ENCODE measurements around the gene FHL2.

FHL2 gene

DNA sequence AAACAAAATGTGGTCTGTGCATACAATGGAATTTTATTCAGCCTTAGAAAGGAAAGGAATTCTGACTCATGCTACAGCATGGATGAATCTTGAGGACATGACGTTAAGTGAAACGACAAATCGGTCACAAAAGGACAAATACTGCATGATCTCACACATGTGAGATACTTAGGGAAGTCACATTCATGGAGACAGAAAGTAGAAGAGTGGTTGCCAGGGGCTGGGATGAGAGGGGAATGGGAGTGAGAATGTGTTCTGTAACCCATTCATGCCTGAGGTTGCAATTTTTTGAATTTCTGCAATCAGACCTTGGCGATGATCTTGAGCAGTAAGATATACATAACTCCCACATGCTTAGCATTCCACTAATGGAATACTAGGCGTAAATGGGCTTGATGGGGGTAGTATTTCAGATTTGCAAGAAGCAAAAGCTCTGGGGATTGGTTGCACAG, 22.0 kb downstream of the FHL2 start:
- DNase-seq, result no peak

DNA sequence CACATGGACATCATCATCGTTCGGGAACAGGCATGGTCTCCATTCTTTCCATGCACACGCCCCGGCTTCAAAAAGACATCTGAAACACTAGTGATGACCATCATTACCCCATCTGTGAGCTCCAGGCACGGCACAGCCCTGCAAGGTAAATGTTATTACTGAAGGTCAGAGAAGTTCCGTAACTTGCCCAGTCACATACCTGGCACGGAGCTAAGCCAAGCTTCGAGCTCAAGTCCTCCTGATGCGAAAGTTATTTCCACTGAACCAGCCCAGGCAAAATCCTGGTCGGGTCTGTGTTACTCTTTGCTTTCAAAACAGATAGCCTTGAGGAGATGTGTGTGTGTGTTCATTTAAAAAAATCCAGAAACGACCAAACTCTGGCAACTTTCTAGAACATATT, 22.8 kb downstream of the FHL2 start:
- DNase-seq, result no peak

DNA sequence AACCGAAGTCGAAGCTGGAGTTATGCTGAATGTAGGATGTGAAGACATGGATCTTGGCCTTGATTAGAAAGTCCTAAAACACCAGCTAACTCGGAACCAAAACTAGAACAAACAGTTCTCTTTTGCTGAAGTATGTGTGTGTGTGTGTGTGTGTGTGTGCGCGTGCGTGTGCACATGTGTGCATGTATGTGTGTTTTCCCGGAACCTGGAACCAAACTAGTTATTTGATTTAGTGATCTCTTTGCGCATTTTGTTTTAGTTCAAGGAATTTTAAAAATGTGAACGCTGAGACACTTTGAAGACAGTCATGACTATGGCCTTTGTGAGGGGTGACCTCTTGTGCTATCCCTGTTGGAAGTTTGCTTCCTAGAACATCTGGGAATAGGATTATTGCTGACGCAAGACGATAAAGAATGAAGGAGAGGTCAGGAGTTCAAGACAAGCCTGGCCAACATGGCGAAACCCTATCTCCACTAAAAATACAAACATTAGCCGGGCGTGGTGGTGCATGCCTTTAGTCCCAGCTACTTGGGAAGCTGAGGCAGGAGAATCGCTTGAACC, 23.8 kb downstream of the FHL2 start:
- no peak for DNase-seq

DNA sequence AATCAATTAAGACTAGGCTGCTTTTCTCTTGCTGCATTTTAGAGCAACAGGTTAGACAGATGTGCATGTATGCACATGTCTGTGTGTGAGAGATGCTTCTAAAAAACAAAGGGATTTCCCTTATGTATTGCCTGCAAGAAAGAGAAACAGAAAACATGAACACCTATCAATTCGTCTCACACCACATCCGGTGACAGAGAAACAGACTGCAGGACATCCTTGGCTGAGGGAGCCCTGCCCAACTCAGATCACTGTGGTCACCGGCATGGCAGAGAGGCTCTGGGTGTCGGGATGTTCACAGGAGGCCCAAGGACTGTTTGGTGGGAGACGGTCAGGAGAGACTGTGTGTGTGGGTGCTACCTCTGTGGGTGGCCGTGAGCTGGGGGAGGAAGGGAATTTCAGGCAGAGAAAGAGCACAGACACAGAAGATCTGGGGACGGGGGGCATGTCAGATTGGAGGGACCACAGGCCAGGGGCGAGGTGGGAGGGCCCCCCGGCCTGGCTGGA, 24.9 kb downstream of the FHL2 start:
- DNase-seq, result no peak

DNA sequence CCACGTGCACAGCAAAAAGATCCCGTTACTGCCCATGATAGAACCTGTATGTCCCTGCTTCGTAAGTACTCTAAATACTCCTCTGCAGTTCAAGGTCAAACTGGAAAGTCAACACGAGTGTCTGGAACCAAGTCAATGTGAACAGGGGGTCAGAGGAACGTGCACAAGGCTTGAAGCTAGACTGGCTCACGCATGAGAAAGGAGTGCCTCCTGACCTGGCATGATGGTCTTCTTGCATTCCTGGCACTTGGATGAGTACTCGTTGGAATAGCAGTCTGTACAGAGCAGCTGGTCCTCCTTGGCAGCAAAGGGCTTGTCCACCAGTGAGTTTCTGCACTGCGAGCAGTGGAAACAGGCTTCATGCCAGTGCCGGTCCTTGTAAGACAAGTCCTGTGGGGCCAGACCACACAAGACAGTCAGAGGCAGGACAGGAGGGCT, 25.5 kb downstream of the FHL2 start:
- no peak for DNase-seq

DNA sequence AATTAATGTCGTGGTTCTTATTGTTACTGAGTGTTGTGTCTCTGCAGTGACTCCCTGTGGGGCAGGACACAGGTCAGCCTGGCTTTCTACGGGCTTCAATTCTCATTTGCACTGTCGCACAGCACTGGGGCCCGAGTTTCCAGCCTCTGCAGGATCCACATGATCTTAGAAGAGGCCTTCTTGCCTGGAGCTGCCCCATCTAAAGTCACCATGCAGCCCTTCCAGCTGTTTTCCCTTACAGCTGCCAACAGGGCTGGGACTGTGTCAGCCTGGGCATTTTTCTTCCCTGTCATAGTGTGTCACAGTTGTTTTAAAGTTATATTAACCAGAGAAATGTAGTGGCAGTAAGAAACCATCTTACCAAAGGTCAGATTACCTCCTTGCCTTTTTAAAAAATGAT, 27.0 kb downstream of the FHL2 start:
- no peak for DNase-seq

DNA sequence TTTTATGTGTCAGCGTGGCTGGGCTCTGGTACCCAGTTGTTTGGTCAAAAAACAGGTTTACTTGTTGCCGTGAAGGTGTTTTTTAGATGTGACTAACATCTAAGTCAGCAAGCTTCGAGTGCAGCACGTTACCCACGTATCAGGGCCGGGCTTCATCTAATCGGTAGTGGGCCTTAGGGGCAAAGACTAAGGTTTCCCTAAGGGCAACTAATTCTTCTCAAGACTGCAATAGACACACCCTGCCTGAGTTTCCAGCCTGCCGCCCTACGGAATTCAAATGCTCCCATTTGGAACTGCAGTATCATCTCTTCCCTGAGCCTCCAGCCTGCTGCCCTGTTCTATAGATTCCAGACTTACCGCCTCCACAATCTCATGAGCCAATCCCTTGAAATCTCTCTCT, 27.7 kb downstream of the FHL2 start:
- no peak for DNase-seq

DNA sequence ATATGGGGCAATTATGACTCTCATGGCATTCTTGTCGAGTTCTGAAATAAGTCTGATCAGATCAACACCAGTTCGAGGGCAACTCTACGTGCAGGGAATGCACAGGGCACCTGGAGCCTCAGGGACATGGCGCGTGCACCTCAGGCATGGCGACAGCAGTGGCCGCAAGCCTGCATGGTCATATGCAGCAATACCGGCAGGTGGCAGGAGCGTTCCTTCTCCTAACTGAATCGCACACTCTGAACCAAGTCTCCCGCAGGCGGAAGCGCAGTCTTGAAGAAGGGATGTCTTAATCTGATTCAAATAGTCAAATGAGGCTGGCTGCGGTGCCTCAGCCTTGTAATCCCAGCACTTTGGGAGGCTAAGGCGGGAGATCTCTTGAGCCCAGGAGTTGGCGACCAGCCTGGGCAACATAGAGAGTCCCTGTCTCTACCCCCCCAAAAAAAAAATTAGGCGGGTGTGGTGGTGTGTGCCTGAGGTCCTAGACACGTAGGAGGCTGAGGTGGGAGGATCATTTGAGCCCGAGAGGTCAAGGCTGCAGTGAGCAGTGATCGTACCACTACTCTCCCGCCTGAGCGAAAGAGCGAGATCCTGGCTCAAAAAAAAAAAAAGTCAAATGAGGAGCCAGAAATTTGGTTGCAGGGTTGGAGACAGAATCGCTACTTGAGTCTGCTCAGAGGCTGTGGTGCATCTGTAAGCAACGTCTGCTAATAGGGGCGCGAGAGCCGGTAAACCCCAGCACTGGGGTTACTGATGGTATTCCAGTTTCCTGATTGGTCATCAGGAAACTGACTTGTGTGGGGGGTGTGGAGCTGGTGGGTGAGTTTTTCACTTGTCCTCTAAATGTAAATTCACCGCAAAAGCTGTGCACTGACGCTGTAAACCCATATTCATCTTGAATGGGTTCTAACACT, 28.8 kb downstream of the FHL2 start:
- peak; percentile 78 for DNase-seq

DNA sequence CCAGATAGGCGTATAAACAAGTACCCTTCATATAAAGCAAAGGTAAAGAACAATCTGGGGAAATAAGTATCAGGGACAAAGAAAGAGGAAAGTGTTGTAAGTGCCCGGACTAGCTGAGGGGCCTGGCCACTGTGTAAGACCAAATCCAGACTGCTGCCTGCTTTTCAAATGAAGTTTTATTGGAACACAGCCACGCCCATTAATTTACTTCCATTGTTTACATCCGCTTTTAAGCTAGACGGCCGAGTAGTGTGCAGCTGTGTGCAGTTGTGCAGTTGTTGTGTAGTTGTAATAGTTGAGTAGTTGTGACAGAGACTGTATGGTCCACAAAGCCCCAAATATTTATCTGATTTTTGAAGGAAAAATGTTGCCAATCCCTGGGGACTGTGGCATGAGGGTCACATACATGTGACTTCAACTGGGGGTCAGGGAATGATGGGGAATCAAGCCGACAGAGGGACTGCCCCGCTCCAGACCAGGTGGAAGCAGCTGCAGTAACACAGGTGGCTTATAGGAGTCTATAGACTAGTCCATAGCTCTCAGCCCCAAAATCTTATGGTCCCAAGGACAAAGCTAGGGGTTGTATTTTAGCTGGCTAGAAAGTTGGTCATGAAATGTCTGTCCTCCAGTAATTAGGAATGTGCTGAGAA, 30.0 kb downstream of the FHL2 start:
- no peak for DNase-seq

DNA sequence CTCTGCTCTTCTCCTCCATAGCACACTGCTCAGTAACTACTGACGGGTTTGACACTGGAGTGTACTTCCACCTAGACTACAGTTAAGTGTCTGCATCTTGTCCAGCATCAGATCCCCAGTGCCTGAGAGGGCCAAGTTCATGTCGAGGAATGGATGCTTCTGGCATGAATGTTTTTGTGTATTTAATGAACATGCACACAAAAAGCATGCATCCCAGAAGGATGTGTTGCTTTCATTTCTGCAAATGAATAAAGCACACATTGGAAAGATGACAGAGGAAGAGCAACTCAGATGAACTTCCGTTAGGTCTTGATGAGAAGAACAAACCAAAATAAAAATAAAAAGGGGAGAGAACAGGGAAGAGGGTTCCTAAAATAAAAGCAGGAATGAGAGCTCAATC, 33.6 kb downstream of the FHL2 start:
- DNase-seq, result no peak

DNA sequence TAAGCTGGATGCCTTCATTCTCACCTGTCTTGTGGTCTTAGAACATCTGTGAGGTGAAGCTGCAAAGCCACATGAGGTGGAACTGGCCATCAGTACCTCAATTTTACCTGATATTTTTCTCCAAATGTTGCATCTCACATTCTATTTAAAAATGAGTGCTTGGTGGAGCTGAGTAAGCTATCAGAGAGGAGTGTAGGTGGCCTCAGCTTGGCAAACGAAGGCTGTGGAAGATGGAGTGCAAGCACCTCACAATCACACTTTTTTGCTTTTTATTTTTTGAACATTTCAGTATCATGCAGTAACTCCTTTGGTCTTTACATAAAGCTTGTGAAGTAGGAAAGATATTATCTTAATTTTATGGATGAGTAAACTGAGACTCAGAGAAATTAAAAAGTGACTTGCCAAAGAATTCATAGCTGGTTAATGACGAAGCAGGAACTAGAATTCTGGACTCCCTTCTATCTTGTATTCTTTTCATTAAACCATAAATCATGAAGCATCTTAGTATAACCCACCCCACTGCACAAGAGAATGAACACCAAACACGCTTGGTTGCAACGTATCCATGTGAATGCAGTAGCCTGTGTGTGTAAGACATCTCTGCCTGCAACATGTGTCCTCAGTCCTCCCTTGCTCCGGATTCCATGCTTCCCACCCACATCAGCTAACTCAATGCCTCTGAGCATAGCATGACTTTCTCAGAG, 34.3 kb downstream of the FHL2 start:
- no peak for DNase-seq

DNA sequence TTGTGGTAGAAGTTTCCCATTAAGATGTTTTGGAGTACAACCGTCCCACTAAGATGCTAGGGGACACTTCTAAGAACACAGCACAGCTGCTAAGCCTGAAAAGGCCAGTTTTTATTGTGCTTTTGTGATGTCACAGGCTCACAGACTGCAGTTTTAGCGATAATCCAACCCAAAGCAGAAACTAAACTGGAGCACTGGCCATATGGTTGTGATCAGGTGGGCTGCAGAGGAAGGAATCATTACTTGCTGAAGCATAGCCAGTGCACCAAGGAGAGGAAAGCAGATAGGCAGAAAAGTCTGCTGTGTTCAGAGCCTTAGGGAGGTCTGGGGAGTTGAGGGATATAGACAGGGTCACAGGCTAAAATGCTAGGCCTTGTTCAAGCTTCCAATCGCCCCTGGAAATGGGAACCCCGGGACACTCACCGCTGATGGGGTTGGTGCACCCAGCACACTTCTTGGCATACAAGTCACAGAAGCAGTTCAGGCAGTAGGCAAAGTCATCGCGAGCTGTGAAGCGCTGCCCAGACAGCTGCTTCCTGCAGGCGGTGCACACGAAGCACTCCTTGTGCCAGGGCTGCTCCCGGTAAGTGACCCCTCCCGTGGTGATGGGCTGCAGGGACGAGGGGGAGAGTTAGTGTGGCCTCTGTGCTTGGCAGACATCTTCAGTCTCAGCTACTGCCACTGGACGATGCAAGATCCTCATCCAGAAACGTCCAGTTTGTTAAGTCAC, 35.8 kb downstream of the FHL2 start:
- no peak for DNase-seq

DNA sequence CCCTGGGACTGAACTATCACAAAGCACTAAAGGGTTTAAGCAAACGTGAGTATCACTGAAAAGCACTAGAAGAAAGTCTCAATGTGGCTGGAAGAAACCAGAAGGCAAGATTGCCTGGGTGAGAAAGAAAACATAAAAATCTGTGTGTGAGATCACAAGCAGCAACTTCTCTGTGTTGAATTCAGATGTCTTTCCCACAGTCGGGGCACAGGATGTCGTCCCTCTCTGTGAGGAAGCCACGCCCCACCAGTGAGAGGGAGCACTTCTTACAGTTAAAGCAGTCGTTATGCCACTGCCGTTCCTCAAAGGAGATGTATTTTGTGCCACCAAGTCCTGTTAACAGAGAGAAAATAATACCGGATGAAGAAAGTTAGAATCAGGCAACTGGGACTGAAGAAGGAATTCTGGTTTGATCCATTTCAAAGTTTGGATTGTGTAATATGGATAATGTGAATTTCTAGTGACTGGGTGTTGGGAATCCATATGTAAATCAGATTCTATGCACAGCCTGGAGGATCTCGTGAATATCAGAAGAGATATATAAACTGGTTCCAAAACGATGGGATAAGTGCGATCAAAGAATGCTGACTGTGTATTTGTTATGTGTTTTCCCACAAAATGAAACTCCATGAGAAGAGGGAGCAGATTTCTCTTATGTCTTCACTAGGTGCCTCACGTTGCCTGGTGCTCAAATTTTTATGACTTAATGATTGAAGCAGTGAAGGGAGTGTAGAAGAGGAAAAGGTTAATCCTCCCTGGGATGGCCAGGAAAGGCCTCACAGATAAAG, 37.6 kb downstream of the FHL2 start:
- DNase-seq, result no peak

DNA sequence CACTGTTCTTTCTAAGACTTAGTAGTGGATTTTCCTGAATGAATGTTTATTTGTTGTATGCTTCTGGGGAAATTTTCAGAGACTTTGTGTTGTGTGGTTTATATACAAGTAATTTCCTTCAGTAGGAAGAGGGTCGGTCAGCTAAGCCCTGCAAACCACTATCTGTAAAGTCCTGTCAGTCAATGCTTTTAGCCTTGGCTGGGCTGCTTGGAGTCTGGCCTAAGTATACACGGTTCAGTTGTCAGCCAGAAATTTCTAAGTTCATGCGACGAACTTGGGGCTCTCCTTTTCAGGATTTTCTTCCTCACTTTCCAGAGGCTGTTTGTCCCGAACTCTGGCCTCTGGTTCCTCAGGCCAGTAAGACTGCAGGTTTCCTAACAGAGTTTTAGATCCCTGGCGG, 40.3 kb downstream of the FHL2 start:
- no peak for DNase-seq

DNA sequence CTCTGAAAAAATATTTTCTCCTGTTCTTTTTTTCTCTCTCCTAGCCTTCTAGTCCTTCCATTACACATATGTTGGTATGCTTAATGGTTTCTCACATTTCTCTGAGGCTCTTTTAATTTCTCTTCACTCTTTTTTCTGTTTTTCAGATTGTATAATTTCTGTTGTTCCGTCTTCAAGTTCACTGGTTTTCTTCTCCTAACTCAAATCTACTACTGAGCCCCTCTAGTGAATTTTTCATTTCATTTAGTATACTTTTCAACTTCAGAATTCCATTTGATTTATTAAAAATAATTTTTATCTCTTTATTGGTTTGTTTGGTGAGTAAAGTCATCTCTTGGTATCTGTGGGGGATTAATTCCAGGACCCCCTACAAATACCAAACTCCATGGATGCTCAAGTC, 41.7 kb downstream of the FHL2 start:
- DNase-seq, result no peak

DNA sequence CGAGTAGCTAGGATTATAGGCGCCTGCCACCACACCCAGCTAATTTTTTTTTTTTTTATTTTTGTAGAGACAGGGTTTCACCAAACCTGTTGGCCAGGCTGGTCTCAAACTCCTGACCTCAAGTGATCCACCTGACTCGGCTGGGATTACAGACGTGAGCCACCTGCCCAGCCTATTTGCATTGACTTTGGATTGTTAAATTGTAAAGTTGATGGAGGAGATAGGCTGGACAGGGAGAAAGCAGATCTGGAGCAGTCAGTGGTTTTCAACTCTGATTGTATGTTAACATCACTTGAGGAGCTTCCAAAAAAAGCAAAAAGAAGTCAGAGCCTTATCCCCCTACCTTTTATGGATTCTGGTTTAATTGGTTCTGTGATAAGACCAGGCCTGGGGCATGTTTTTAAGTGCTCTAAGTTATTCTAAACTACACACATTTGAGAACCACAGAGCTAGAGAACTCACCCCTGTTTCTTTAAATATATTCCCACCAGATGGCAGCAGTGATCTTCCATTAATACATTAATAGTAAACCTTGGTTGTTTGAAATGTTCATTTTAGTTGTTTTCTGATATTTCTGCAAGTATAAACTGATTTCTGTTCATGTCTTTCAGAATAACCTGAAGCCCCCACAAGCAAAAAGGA, 54.0 kb downstream of the FHL2 start:
- peak; percentile 32 for DNase-seq

DNA sequence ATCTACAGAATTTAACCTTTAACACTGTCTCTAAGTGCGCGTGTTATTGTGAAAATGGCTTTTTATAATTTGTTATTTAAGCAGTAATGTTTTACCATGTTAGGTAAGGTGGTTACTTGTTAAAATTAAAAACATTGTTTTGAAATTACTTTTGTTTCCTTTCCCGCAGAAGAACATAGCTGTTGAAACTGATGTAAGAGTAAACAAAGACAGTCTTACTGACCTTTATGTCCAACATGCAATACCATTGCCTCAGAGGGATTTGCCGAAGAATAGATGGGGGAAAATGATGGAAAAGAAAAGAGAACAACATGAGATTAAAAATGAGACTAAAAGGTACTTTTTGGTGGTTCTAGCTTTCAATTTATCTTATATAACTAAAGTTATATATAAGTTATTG, 59.4 kb downstream of the FHL2 start:
- no peak for DNase-seq

DNA sequence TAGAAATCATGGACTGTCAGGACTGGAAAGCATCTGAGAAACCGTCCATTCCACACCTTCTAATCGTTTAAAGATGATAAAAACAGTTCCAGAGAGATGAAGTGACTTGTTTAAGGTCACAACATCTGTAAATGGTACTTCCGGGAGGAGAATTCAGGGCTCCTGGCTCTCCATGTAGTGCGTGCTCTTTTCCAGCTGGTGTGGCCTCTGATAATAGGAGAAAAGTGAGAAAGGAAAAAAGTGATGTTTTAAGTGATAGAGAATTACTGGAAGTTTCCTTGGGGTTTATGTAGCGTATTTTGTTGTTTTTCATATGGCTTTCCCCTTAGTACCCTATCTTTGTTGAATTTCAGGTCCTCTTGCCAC, 60.8 kb downstream of the FHL2 start:
- peak; percentile 11 for DNase-seq

DNA sequence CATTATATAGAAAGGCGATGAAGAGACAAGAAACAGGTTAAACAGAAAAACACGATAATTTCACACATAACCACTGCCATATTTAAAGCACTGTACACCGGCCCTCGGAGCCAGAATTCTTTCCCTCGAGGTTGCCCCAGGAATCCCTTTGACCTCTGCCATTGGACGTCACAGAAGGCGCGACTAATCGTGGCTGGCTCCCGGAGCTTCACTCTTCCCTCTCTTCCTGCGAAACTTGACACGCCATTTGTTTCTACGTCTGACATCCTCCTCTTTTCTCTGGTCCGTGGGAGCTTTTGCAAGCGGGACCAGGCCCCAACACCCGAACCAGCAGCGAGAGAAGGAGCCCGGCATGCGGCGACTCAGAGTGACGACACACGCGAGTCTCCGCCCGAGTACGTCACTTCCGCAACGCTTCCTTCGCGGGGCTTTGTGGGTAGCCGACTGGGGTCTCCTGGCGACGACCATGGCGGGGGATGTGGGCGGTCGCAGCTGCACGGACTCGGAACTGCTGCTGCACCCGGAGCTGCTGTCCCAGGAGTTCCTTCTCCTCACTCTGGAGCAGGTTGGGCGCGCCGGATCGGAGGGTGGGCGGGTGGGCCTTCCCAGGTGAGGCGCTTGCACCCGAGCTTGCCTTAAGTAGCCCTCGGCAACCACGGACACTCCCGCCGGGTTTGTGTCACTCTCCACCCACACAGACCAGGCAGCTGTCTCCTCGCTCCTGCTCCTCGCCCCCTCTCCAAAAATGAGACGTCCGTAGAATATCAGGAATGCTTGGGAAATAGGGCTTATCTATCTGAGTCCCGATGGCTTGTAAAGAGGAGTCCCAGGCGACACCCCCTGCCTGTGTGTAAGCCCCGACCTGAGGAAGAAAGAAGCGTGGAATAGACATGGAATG, 61.5 kb downstream of the FHL2 start, which contains the start of gene C2orf49:
Gene C2orf49, plus strand, starts transcription at position 419 of the 898 bp plus-strand sequence. Its CDS starts 48 bp downstream, at position 467.
- peak; percentile 89 for DNase-seq

DNA sequence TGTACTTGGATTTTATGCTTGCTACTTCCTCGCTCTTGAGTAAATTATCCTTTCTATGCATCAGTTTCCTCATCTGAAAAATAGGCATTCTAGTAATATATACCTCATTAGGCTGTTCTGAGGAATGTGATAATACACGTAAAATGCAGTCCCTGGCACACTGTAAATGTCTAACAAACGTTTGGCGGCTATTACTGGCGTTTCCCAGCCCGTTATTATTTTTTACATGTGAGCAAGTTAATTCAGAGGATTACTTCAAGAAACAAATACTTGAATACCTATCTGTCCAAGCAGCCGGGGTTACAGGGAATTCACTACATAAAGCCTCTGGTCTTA, 62.1 kb downstream of the FHL2 start:
- DNase-seq, result no peak

All from inflammatory macrophage treated with lipopolysaccharide for 4 hours (primary cell).